ENCODE measurements around the gene HNRNPH3.

- TF ChIP-seq CTCF (IDR thresholded peaks at IDR 0.05), result no peak
- no peak for TF ChIP-seq POLR2A (IDR thresholded peaks at IDR 0.05)
These were observed 53.9 kb downstream of the HNRNPH3 start for GRCh38 chr10:68385740-68386139.

All from Peyer's patch (tissue), 4 donors.